DMS153 (cell line): ENCODE data around the gene KANSL1.
"Not testable (repeated sequence)": the region's sequence is repeated elsewhere in the genome, so short reads cannot be mapped to it uniquely, and the experiment has no call there.

Experiments used
- DNase-seq: peaks from one replicate; lab custom pipeline; 2025; lab: John Stamatoyannopoulos, UW

KANSL1 gene

GRCh38 chr17:46193151-46193625, at the start of gene KANSL1:
Gene KANSL1 (minus strand): TSS chr17:46193429. CDS start chr17:46172143, 21,286 bp downstream.
- peak; percentile 70 for DNase-seq

- not testable (repeated sequence) for DNase-seq
Observed at GRCh38 chr17:46231359-46231758, 38.1 kb upstream of the KANSL1 start.

- peak; percentile 83 for DNase-seq
Observed at GRCh38 chr17:46225274-46225794, 32.1 kb upstream of the KANSL1 start.

- DNase-seq, result not testable (repeated sequence)
Observed at GRCh38 chr17:46224864-46225263, 31.6 kb upstream of the KANSL1 start.

- DNase-seq, result not testable (repeated sequence)
Observed at GRCh38 chr17:46223041-46223440, 29.8 kb upstream of the KANSL1 start.

- DNase-seq, result no peak
Observed at GRCh38 chr17:46216682-46217081, 23.5 kb upstream of the KANSL1 start.

- peak; percentile 6 for DNase-seq
Observed at GRCh38 chr17:46212634-46213435, 19.6 kb upstream of the KANSL1 start.

GRCh38 chr17:46208997-46209396, 15.8 kb upstream of the KANSL1 start:
- DNase-seq, result no peak

GRCh38 chr17:46205975-46206374, 12.7 kb upstream of the KANSL1 start:
- DNase-seq, result no peak

GRCh38 chr17:46202424-46202823, 9.2 kb upstream of the KANSL1 start:
- no peak for DNase-seq

GRCh38 chr17:46201491-46201890, 8.3 kb upstream of the KANSL1 start:
- DNase-seq, result no peak

GRCh38 chr17:46200197-46200596, 7.0 kb upstream of the KANSL1 start:
- no peak for DNase-seq

GRCh38 chr17:46199379-46199778, 6.2 kb upstream of the KANSL1 start:
- DNase-seq, result no peak

GRCh38 chr17:46198233-46198632, 5.0 kb upstream of the KANSL1 start:
- DNase-seq, result no peak

- DNase-seq, result no peak
Observed at GRCh38 chr17:46197530-46197929, 4.3 kb upstream of the KANSL1 start.

GRCh38 chr17:46195939-46196716, 2.9 kb upstream of the KANSL1 start:
- no peak for DNase-seq

GRCh38 chr17:46195217-46195855, 2.1 kb upstream of the KANSL1 start:
- DNase-seq, result no peak

GRCh38 chr17:46194393-46195216, 1.4 kb upstream of the KANSL1 start:
- no peak for DNase-seq

- peak; percentile 84 for DNase-seq
Observed at GRCh38 chr17:46193626-46194392, 580 bp upstream of the KANSL1 start.

- peak; percentile 23 for DNase-seq
Observed at GRCh38 chr17:46192439-46193150, 634 bp downstream of the KANSL1 start.
